NCI-H226 (cell line): ENCODE measurements around the gene PRDM10.

Experiments
- DNase-seq: peaks from one replicate; pipeline ENCODE4 v3.0.0-alpha.2; 2015

PRDM10 gene

GRCh38 chr11:130003717-130004001, 1.0 kb upstream of the PRDM10 start:
- no peak for DNase-seq

- peak; percentile 95 for DNase-seq
These were observed 446 bp upstream of the PRDM10 start for GRCh38 chr11:130002846-130003716.

DNA sequence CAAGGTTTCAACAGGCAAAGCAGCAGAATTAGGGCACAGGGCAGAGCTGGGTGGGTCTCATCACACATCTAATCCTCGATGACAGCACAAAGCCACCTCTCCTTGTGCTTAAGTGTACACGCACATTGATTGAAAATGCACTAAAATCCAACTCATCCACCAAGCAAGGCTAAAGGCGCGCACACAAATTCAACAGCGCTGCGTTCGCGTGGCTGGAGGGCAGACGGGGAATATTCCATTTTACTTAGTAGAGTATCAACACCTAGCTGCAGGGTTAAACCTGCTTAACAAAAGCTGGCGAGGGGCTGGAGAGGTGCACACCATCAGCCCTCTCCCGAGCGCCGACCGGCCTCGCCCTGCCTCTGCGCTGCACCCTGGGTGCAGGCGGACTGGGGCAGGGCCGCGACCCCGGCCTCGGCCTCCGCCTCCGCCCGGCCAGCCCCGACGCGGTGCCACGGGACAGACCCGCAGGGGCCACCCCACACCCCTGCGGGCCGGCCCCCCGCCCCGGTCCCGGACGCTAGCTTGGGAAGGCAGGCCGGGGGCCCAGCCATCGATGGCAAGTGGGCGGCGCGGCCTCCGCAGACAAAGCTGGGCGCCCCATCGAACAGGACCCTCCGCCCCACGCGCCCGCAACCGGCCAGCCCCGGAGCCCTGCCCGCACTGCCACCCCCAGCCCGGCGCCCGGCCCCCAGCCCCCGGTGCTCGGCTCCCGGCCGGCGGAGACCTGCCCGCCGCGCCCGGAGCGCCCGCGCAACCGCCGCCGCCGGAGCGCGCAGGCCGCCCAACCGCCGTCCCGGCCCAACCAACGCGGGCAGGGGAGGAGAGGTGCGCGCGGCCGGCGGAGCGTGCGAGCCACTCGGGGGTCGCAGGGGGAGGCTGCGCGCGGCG, 929 bp downstream of the PRDM10 start:
- DNase-seq = no peak

DNA sequence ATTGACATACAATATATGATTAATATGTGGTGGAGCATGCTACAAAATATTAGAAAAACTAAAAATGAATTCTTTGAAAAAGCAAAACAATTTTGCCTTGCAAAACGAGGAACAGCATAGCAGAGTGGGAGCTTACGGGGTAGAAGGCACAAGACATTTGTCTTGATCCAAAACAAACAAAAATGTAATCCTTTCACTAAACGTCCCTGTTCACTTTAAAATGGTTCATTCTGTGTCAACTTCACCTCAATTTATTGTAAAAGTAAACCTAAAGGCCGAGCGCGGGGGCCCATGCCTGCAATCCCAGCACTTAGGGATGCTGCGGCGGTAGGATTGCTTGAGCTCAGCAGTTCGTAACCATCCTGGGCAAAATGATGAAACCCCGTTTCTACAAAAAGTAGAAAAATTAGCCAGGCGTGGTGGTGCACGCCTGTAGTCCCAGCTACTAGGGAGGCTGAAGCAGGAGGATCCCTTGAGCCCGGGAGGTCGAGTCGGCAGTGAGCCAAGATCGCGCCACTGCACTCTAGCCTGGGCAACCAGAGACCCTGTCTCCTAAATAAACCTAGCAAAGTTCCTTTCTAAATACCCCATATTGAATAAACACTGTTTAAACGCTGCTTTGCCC, 2.0 kb downstream of the PRDM10 start:
- no peak for DNase-seq

DNA sequence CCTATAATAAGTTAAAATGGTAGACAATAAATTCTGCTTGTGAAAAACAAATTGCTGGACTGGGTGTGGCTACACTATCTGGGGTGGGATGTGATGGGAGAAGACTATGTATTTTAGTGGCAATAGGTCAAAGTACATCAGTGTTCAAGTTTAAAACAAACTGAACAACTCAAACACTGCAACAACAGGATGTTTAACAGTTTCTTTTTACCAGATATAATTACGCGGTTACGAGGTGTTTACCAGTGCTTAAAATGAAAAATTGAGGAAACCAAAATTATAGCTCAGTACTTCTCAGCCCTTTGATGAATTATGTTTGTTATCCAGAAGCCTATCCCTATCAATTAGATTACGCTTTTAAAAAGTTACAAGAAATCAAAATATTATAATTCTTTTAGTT, 3.2 kb downstream of the PRDM10 start:
- no peak for DNase-seq

- DNase-seq = no peak
These were observed 3.7 kb downstream of the PRDM10 start for GRCh38 chr11:129998905-129999304.

GRCh38 chr11:129998107-129998506, 4.5 kb downstream of the PRDM10 start:
- no peak for DNase-seq

DNA sequence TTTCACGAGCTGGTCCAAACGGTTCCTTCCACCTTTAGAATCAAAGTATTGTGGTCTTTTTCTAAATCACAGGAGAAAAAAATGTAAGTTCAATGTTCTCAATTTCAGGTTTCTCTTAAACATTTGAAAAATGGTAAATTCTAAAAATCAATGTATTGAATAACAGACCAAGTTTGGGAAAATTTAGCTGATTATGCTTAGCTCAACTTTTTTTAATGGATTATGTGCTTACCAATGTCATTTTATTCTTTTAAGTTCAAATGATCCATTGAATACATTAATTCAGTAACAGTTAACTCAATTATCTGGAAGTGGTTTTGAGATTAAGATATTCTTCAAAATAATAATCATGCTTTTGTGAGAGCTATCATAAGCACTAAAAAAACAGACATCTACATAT, 5.1 kb downstream of the PRDM10 start:
- no peak for DNase-seq

DNA sequence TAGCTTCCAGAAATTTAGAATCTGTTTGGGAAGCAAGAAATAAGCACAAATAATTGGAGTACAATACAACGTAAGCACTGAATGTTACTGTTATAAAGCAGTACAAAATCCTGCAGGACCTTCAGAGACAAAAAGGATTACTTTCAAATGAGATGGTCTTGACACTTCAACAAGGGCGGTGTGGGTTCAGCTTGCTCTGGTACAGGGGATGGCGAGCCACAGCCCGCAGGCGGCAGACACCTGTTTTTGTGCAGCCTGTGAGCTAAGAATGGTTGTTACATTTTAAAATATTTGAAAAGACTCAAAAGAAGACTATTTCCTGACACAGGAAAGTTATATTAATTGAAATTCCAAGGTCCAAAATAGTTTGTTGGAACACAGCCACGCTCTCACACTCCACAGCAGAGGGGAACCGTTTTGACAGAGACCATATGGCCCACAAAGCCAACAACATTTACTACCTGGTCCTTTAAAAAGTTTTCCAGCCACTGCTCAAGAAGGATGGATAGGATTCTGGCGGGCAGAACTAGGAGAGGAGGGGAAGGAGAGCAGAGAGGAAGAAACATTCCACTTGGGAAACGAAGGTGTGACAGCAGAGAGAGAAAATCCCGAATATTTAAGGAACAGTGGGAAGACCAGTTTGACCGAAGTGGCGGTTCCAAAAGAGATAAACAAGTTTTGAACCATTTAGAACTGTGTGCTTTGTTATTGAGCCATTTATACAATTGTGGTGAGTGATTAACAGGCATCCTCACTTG, 6.3 kb downstream of the PRDM10 start:
- DNase-seq = no peak

GRCh38 chr11:129995163-129995562, 7.5 kb downstream of the PRDM10 start:
- no peak for DNase-seq

DNA sequence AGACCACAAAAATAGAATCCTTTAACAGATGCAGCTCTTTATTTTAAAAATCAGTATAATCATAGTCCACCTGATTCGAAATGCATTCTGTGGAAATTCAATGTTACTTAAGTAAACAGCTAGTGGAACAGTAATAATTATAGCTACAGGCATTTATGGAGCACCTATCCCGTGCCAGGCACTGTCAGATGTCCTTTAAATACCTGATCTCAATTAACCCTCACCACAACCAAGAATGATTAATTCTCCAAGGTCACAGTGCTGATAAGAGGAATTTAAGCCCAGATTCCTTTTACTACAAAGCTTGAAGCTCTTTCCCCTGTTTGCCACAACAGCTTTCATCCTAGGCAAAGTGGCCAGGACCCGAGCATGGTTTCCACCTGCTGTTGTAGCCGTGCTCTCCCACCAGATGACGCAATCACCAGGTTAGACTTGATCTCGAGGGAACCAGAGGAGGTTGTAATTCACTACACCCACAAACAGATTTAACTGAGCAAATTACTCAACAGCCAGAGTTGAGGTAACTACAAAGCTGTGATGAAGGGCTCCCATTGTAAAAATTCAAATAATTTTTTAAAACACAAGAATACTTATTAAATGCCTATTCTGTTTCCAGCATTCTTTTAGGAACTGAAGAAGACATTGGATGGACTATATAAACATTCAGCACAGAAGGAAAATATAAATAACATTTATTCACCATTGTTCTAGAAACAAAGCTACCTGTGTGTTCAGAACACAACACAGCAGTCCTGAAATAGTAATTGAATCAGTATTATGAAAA, 10.3 kb downstream of the PRDM10 start:
- peak; percentile 63 for DNase-seq

- no peak for DNase-seq
These were observed 13.4 kb downstream of the PRDM10 start for GRCh38 chr11:129989149-129989813.

GRCh38 chr11:129987950-129988349, 14.7 kb downstream of the PRDM10 start:
- no peak for DNase-seq

DNA sequence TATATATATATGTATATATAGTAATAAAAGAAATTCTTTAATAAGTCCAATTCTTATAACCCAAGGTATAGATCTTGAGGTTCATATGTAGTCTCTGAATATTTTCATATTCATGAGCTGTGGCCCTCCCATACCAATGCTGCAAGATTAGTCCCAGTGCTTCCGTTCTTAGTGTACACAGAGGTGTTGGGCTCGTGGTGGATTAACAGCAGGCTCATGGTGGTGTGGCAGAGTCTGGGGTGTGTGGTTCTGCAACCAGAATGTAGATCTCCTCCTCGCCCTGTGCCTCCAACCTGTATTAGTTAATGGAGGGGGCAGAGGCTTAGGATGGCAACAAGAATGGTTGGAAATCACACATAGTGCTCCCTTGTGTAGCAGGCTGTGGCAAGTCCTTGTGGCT, 16.8 kb downstream of the PRDM10 start:
- DNase-seq = no peak

DNA sequence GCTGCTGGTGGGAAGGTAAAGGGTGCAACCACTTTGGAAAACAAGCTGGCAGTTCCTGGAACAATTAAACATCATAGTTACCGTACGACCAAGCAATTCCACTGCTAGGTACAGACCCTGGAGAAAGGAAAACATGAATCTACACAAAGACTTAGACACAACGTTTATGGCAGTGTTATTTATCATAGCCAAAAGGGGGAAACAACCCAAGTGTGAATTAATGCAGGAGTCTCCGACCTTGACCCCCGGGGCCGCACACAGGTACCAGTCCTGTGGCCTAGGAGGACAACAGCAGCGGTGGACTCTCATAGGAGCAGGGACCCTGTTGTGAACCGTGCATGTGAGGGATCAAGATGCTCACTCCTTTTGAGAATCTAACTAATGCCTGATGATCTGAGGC, 22.5 kb downstream of the PRDM10 start:
- DNase-seq = no peak

DNA sequence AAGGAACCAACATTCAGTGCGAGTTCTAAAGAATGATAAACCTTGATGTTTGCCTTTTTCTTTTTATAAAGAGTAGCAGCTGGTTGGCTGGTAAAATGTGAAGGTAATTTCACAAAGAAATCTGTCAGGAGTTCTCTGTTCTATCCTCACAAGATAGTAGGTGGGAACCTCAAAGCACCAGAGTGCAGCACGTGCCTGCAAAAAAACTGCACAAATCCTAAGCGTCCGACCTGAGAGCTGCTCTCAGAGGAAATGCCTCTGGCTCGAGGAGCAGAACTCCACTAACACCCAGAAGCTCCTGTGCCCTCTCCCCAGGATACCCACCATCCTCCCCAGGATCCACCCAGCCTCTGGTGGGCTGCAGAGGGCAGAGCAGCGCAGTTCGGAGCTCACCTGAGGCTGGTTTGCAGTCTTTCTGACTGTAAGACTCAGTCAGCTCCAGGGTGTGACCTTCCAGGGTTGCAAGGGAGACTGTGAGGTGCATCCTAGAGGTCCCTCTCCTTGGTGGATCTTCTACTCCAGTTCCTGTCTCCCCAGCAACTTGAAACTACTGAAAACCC, 23.5 kb downstream of the PRDM10 start:
- DNase-seq = no peak

DNA sequence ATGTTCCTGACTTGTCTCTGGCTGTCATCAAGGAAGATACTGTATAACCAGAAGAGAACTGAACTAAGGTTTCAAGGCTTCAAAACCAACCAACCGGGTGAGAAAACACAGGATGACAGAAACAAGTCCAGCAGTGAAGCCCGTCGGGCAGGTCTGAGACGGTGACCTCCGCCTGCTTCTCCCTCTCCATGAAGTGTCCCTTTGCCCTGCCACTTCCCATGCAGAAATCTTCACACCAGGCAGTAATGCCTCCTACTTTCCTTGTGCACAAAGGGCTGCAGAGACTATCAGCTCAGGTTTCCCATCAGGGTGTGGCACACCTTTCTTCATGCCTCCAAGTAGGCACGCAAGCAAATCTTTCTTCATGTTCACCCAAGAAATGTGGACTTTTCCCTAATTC, 24.2 kb downstream of the PRDM10 start:
- no peak for DNase-seq

DNA sequence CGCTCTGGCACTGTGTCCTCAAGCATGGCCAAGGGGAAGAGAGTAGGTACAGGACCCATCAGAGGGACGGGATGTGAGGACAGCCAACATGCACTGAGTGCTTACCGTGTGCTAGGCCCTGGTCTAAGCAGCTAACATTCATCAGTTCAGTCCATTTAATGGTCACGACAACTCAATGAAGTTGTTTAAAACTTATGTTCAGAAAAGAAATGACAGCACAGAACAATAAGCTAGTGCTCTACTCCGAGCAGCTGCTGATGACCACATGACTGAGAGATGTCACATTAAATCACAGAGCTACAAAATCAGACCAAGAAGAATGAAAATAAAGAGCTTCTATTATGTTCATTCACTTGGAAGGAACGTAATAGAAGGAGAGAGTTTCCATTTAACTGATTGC, 26.3 kb downstream of the PRDM10 start:
- no peak for DNase-seq

GRCh38 chr11:129975543-129975942, 27.1 kb downstream of the PRDM10 start:
- DNase-seq = no peak

- no peak for DNase-seq
These were observed 28.0 kb downstream of the PRDM10 start for GRCh38 chr11:129974672-129975071.

- no peak for DNase-seq
These were observed 28.4 kb downstream of the PRDM10 start for GRCh38 chr11:129974237-129974636.
